Right lung (tissue), 5 donors: Measurements from ENCODE around the gene CCDC201. TPM values are rescaled to one million over a fixed set of nuclear protein-coding genes. Genes with fewer than 3 reads are reported as not detected.
"Not testable (repeated sequence)": the region's sequence is repeated elsewhere in the genome, so short reads cannot be mapped to it uniquely, and the experiment has no call there.

Experiments
- DNase-seq, 2 donors: peaks; one replicate each; pipeline ENCODE4 v3.0.0-alpha.2; 2013
- polyA plus RNA-seq, 5 donors: library from polyadenylated mRNA; unstranded; fragments of 120-200 nt; gene quantifications; one replicate each; pipeline versions ENCODE4 v1.2.1 to v1.2.3, GENCODE V29; 2013; ENCODE audit warnings: inconsistent platforms in 1 of 5, low replicate concordance in 1 of 5; ENCODE audit not compliant: insufficient read length in 5 of 5, insufficient read depth in 1 of 5

The CCDC201 gene
- polyA plus RNA-seq, 5 donors: not detected

- no peak for DNase-seq
These were observed 1.7 kb upstream of the CCDC201 start for GRCh38 chr7:45874408-45875131.

GRCh38 chr7:45873355-45873754 lies 473 bp upstream of the CCDC201 start:
- no peak for DNase-seq

- DNase-seq: no peak
These were observed 507 bp downstream of the CCDC201 start for GRCh38 chr7:45872116-45873034.

- DNase-seq: no peak
These were observed 3.5 kb downstream of the CCDC201 start for GRCh38 chr7:45869426-45869825.

- DNase-seq: no peak
These were observed 5.4 kb downstream of the CCDC201 start for GRCh38 chr7:45867471-45867870.

GRCh38 chr7:45865594-45866410 lies 7.1 kb downstream of the CCDC201 start:
- DNase-seq: no peak

GRCh38 chr7:45863715-45864114 lies 9.2 kb downstream of the CCDC201 start:
- no peak for DNase-seq

- not testable (repeated sequence) for DNase-seq
These were observed 16.0 kb downstream of the CCDC201 start for GRCh38 chr7:45856888-45857287.

- not testable (repeated sequence) for DNase-seq
These were observed 17.2 kb downstream of the CCDC201 start for GRCh38 chr7:45855680-45856079.

- DNase-seq: not testable (repeated sequence)
These were observed 19.4 kb downstream of the CCDC201 start for GRCh38 chr7:45853491-45853890.

GRCh38 chr7:45852984-45853383 lies 19.9 kb downstream of the CCDC201 start:
- not testable (repeated sequence) for DNase-seq

- not testable (repeated sequence) for DNase-seq
These were observed 24.1 kb downstream of the CCDC201 start for GRCh38 chr7:45848734-45849133.

GRCh38 chr7:45846536-45846935 lies 26.3 kb downstream of the CCDC201 start:
- not testable (repeated sequence) for DNase-seq

GRCh38 chr7:45841926-45842717 lies 30.8 kb downstream of the CCDC201 start:
- DNase-seq: not testable (repeated sequence)

- DNase-seq: not testable (repeated sequence)
These were observed 34.0 kb downstream of the CCDC201 start for GRCh38 chr7:45838852-45839251.

GRCh38 chr7:45832433-45833177 lies 40.3 kb downstream of the CCDC201 start:
- not testable (repeated sequence) for DNase-seq

- DNase-seq: not testable (repeated sequence)
These were observed 43.0 kb downstream of the CCDC201 start for GRCh38 chr7:45829846-45830245.

GRCh38 chr7:45827731-45828130 lies 45.2 kb downstream of the CCDC201 start:
- not testable (repeated sequence) for DNase-seq

- not testable (repeated sequence) for DNase-seq
These were observed 46.3 kb downstream of the CCDC201 start for GRCh38 chr7:45826550-45826949.

- not testable (repeated sequence) for DNase-seq
These were observed 54.1 kb downstream of the CCDC201 start for GRCh38 chr7:45818763-45819162.
